GM18519 (cell line): ENCODE results near the gene KRT75.
"Not testable (repeated sequence)": the region's sequence is repeated elsewhere in the genome, so short reads cannot be mapped to it uniquely, and the experiment has no call there.

Experiments
- ATAC-seq: cut with Tn5 transposase; IDR thresholded peaks from one replicate; pipeline ENCODE4 v1.9.1; 2021; ENCODE audit warnings: mild to moderate bottlenecking, moderate library complexity; ENCODE audit not compliant: unreplicated experiment, low FRiP score

KRT75 gene

GRCh38 chr12:52434081-52434733 lies at the start of gene KRT75:
Gene KRT75 (minus strand): TSS chr12:52434371. CDS start chr12:52434304, 67 bp downstream.
- ATAC-seq: no peak

- ATAC-seq: no peak
Observed at GRCh38 chr12:52480073-52480472, 45.9 kb upstream of the KRT75 start.

- no peak for ATAC-seq
Observed at GRCh38 chr12:52477651-52478050, 43.5 kb upstream of the KRT75 start.

- no peak for ATAC-seq
Observed at GRCh38 chr12:52474212-52474611, 40.0 kb upstream of the KRT75 start.

- ATAC-seq: no peak
Observed at GRCh38 chr12:52473768-52474167, 39.6 kb upstream of the KRT75 start, which contains the start of gene KRT6C. Gene KRT6C (minus strand): TSS chr12:52473805. CDS start chr12:52473737, 68 bp downstream.

- ATAC-seq: no peak
Observed at GRCh38 chr12:52469853-52470252, 35.7 kb upstream of the KRT75 start.

GRCh38 chr12:52464897-52465296 lies 30.7 kb upstream of the KRT75 start:
- ATAC-seq: no peak

GRCh38 chr12:52461693-52462092 lies 27.5 kb upstream of the KRT75 start:
- ATAC-seq: no peak

GRCh38 chr12:52458861-52459260 lies 24.7 kb upstream of the KRT75 start:
- ATAC-seq: no peak

GRCh38 chr12:52455821-52456220 lies 21.6 kb upstream of the KRT75 start:
- no peak for ATAC-seq

GRCh38 chr12:52454411-52455201 lies 20.4 kb upstream of the KRT75 start:
- ATAC-seq: no peak

- ATAC-seq: no peak
Observed at GRCh38 chr12:52452101-52452500, 17.9 kb upstream of the KRT75 start, which contains the start of gene KRT6B. Gene KRT6B (minus strand): TSS chr12:52452146. CDS start chr12:52452078, 68 bp downstream.

- no peak for ATAC-seq
Observed at GRCh38 chr12:52448228-52448627, 14.1 kb upstream of the KRT75 start.

- not testable (repeated sequence) for ATAC-seq
Observed at GRCh38 chr12:52447196-52447595, 13.0 kb upstream of the KRT75 start.

- ATAC-seq: no peak
Observed at GRCh38 chr12:52446367-52447045, 12.3 kb upstream of the KRT75 start.

- ATAC-seq: no peak
Observed at GRCh38 chr12:52445876-52446275, 11.7 kb upstream of the KRT75 start.

- no peak for ATAC-seq
Observed at GRCh38 chr12:52444647-52445595, 10.8 kb upstream of the KRT75 start.

- no peak for ATAC-seq
Observed at GRCh38 chr12:52443966-52444365, 9.8 kb upstream of the KRT75 start.

- no peak for ATAC-seq
Observed at GRCh38 chr12:52442600-52443061, 8.5 kb upstream of the KRT75 start.

- no peak for ATAC-seq
Observed at GRCh38 chr12:52441320-52441911, 7.2 kb upstream of the KRT75 start.
